Trophoblast cell (in vitro differentiated cells and primary cell): ENCODE data around the gene SNRNP48.

Source experiments
- DNase-seq, 2 donors: peaks; one replicate each; pipeline ENCODE4 v3.0.0-alpha.2; 2016
- H2AFZ ChIP-seq: 2 replicates; pipeline ENCODE4 v1.6.1; 2013; ENCODE audit warnings: low read length, moderate library complexity, mild to moderate bottlenecking; ENCODE audit not compliant: insufficient read depth, poor library complexity
- H2AK5ac ChIP-seq: 2 replicates; pipeline ENCODE4 v1.6.1; 2013; ENCODE audit warnings: mild to moderate bottlenecking, low read length
- H2BK120ac ChIP-seq: 2 replicates; pipeline ENCODE4 v1.6.1; 2013; ENCODE audit warnings: low read length, mild to moderate bottlenecking, moderate library complexity; ENCODE audit not compliant: insufficient read depth, poor library complexity
- H2BK12ac ChIP-seq: 2 replicates; pipeline ENCODE4 v1.6.1; 2013; ENCODE audit warnings: mild to moderate bottlenecking, low read length, moderate library complexity
- H2BK5ac ChIP-seq: 2 replicates; pipeline ENCODE4 v1.6.1; 2013; ENCODE audit warnings: low read length, low read depth, moderate library complexity, mild to moderate bottlenecking; ENCODE audit not compliant: poor library complexity
- H3K14ac ChIP-seq: 2 replicates; pipeline ENCODE4 v1.6.1; 2013; ENCODE audit warnings: mild to moderate bottlenecking, low read length
- H3K18ac ChIP-seq: 2 replicates; pipeline ENCODE4 v1.6.1; 2013; ENCODE audit warnings: mild to moderate bottlenecking, low read length
- H3K23ac ChIP-seq: 2 replicates; pipeline ENCODE4 v1.6.1; 2013; ENCODE audit warnings: low read length
- H3K27ac ChIP-seq: 2 replicates; pipeline ENCODE4 v1.5.1; 2013; ENCODE audit warnings: low read depth, mild to moderate bottlenecking, inconsistent platforms, low read length, moderate library complexity
- H3K27me3 ChIP-seq: 2 replicates; pipeline ENCODE4 v1.6.1; 2013; ENCODE audit warnings: inconsistent platforms, mild to moderate bottlenecking, low read length, moderate library complexity; ENCODE audit not compliant: insufficient read depth
- H3K36me3 ChIP-seq, 2 experiments: 1 replicate in 1 of 2; 2 replicates in 1 of 2; pipeline ENCODE4 v1.6.1; 2013; ENCODE audit warnings: low read length in 2 of 2, mild to moderate bottlenecking in 2 of 2, moderate library complexity in 1 of 2; ENCODE audit not compliant: insufficient read depth in 2 of 2, control insufficient read depth in 1 of 2
- H3K4ac ChIP-seq: 2 replicates; pipeline ENCODE4 v1.6.1; 2013; ENCODE audit warnings: low read depth, mild to moderate bottlenecking, low read length, moderate library complexity
- H3K4me1 ChIP-seq, 2 experiments: 1 replicate in 1 of 2; 2 replicates in 1 of 2; pipeline ENCODE4 v1.6.1; 2013; ENCODE audit warnings: low read length in 2 of 2, mild to moderate bottlenecking in 2 of 2, moderate library complexity in 1 of 2; ENCODE audit not compliant: insufficient read depth in 2 of 2, control insufficient read depth in 1 of 2
- H3K4me2 ChIP-seq: 2 replicates; pipeline ENCODE4 v1.6.1; 2013; ENCODE audit warnings: inconsistent platforms, mild to moderate bottlenecking, low read length, moderate library complexity
- H3K4me3 ChIP-seq: 2 replicates; pipeline ENCODE4 v1.5.1; 2013; ENCODE audit warnings: mild to moderate bottlenecking, low read depth, low read length, inconsistent platforms
- H3K79me1 ChIP-seq: one replicate; pipeline ENCODE4 v1.6.1; 2013; ENCODE audit warnings: low read length
- H3K79me2 ChIP-seq: 2 replicates; pipeline ENCODE4 v1.6.1; 2013; ENCODE audit warnings: low read length, mild to moderate bottlenecking; ENCODE audit not compliant: control insufficient read depth, insufficient read depth, poor library complexity
- H3K9ac ChIP-seq: 2 replicates; pipeline ENCODE4 v1.6.1; 2013; ENCODE audit warnings: mild to moderate bottlenecking, low read length
- H3K9me3 ChIP-seq: 2 replicates; pipeline ENCODE4 v1.6.1; 2013; ENCODE audit warnings: low read depth, mild to moderate bottlenecking, control low read depth, inconsistent platforms, low read length; ENCODE audit not compliant: insufficient read depth
- H4K12ac ChIP-seq: 2 replicates; pipeline ENCODE4 v1.6.1; 2013; ENCODE audit warnings: low read depth, mild to moderate bottlenecking, low read length, moderate library complexity
- H4K8ac ChIP-seq: 2 replicates; pipeline ENCODE4 v1.6.1; 2013; ENCODE audit warnings: low read depth, mild to moderate bottlenecking, low read length, moderate library complexity
- H4K91ac ChIP-seq: one replicate; pipeline ENCODE4 v1.6.1; 2013; ENCODE audit warnings: low read depth, mild to moderate bottlenecking, low read length, moderate library complexity
- WGBS: extraction: QIAGEN DNeasy Blood & Tissue Kit; methylation state at CpG from one replicate; pipeline ENCODE4 v1.1.7; 2013; ENCODE audit warnings: missing lambda C conversion rate; ENCODE audit not compliant: insufficient read length, insufficient coverage; ENCODE audit errors: extremely low coverage; 5-methylcytosine and 5-hydroxymethylcytosine counted together

SNRNP48 gene

DNA sequence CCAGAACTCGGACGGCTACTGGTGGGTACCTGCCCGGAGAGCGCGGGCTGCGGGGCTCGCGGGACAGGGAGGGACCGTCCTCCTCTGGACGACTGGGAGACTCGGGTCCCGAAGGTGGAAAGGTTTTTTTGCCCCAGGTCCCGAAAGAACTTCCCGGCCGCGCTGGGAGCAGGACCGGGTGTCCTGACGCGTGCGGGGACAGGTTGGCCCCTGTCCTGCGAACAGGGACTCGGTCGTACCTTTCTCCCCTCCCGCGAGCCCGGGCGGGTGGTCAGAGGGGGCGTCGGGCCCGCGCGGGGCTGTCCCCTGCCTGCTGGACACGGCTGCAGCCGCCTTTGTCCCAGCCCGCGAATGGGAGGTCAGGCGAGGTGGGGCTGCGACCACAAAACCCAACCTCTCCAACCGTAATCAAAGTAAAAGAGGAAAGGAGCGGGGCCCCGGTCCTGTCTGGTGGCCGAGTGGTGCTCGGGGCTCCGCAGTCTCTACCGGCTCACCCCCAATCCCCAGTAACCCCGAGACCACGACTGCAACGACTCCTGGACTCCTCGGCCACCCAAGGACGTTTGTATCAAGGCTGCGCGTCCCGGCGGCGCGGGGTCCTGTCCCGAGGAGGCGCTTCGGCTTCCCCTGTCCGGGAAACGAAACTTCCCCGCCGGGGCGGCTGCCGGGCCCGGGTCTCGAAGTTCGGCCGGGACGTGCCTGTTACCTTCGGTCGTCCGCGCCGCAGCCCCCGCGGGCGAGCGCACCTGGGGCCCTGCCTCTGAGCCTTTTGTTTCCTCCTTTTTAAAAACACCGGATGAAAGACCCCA, 47.7 kb upstream of the SNRNP48 start:
- Histone ChIP-seq H2BK120ac (peak overlapping the region; percentile 49), H3K27me3 (no peaks in the 10 kb centered on the region), H4K8ac (peak overlapping the region; percentile 73), H3K36me3 (peaks cover under 1% of the 10 kb centered on the region in 2 experiments), H3K9me3 (no peaks in the 10 kb centered on the region), H2AK5ac (peak overlapping the region; percentile 45), H3K23ac (no peak overlapping the region), H3K4me1 (peaks cover 16 to 18% of the 10 kb centered on the region in 2 experiments), H3K9ac (peak overlapping the region; percentile 95), H3K79me2 (peaks cover 34% of the 10 kb centered on the region), H3K4ac (peak overlapping the region; percentile 41), H2BK5ac (peak overlapping the region; percentile 56), H3K4me3 (peak overlapping the region; percentile 93), H3K14ac (peak overlapping the region; percentile 91), H3K18ac (peak overlapping the region; percentile 97), H2AFZ (peak overlapping the region; percentile 33), H3K27ac (peak overlapping the region; percentile 96), H3K79me1 (peaks cover 24% of the 10 kb centered on the region), H4K91ac (peak overlapping the region; percentile 76), H3K4me2 (peak overlapping the region; percentile 60), H2BK12ac (peak overlapping the region; percentile 70), H4K12ac (peak overlapping the region; percentile 83)
- no CpG with 5 or more reads among the region's 80 CpGs for WGBS
- peak; percentile 7 to 43 for DNase-seq

DNA sequence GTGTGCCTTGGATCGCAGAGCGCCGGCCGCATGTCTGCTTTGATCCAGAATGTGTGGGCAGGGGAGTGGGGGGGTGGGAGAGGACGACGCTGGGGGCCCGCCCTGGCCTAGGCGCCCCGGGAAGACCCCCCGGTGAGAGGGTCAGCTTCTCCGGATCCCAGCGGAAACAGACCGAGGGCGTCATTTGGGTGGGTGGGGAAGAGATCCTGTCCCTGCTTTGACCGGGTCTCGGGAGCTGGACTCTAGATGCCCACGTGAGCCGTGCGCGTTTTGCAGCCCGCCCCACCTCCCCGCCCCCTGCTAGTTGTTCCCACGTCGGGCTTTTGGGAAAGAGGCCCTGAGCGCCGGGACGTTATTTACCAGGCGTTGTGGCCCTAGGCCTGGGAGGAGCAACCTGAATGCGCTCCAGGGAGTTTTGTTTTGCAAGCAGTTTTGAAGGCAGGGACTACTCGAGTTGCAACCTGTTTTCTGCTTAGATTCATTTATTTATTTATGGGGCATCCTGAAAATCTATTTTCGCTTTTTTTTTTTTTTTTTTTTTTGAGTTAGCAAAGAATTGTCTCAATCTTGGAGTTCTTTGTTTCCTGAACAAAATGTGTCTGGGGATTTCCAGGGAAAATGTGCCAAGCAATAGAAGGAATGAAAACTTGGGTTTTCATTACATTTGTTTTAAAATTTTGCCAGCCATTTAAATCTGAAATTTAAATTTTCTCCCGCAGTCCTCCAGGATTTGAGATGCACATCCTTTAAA, 46.9 kb upstream of the SNRNP48 start:
- peak; percentile 95 to 96 for DNase-seq
- H2AK5ac ChIP-seq: peak overlapping the region; percentile 45
- H3K79me1 ChIP-seq: peaks cover 24% of the 10 kb centered on the region
- H3K4me1 ChIP-seq: peaks cover 17 to 18% of the 10 kb centered on the region in 2 experiments
- no CpG with 5 or more reads among the region's 32 CpGs for WGBS
- no peaks in the 10 kb centered on the region for H3K9me3 ChIP-seq
- H3K18ac ChIP-seq: peak overlapping the region; percentile 97
- no peak overlapping the region for H2BK12ac ChIP-seq
- peak overlapping the region; percentile 33 for H2AFZ ChIP-seq
- H3K4ac ChIP-seq: peak overlapping the region; percentile 41
- H3K27me3 ChIP-seq: no peaks in the 10 kb centered on the region
- peak overlapping the region; percentile 96 for H3K27ac ChIP-seq
- H3K23ac ChIP-seq: no peak overlapping the region
- H4K8ac ChIP-seq: peak overlapping the region; percentile 73
- H3K79me2 ChIP-seq: peaks cover 35% of the 10 kb centered on the region
- peak overlapping the region; percentile 95 for H3K9ac ChIP-seq
- H3K4me2 ChIP-seq: peak overlapping the region; percentile 60
- H4K12ac ChIP-seq: peak overlapping the region; percentile 83
- peak overlapping the region; percentile 91 for H3K14ac ChIP-seq
- peak overlapping the region; percentile 76 for H4K91ac ChIP-seq
- peak overlapping the region; percentile 56 for H2BK5ac ChIP-seq
- H2BK120ac ChIP-seq: peak overlapping the region; percentile 49
- peak overlapping the region; percentile 93 for H3K4me3 ChIP-seq
- peaks cover 2 to 3% of the 10 kb centered on the region in 2 experiments for H3K36me3 ChIP-seq

DNA sequence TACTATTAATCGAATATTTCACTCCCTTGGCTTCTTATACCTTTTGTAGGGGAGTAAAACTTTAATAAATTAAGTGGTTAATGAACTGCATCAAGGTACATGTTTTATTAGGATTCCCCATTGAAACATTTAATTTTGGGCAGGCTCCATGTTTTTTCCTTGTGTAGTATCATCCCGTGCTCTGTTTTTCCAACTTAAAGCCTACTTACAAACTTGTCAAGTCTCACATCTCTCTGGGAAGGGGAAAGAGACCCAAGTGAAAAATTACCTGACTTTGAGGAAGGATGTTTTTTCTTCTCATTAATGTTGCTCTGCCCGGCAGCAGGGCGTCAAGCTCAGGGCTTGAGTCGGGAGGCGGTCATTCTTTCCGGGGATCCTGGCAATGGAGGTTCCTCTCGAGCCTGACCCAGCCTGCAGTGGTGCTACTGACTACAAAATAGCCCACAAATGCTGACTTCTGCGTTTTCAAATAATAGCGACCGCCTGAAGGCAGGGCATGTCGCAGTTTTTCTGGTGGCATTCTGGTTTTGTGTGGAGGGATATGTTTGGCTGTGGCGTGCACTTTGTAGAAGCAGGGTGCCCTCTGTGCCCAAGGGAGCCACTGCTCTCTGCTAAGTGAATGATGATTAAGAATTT, 46.1 kb upstream of the SNRNP48 start:
- Histone ChIP-seq H2BK5ac (no peak overlapping the region), H3K36me3 (peaks cover 5 to 6% of the 10 kb centered on the region in 2 experiments), H2BK120ac (no peak overlapping the region), H2AFZ (no peak overlapping the region), H3K18ac (peak overlapping the region; percentile 75), H3K4me3 (peak overlapping the region; percentile 61), H3K4me2 (peak overlapping the region; percentile 67), H2BK12ac (no peak overlapping the region), H4K12ac (no peak overlapping the region), H3K79me2 (peaks cover 42% of the 10 kb centered on the region), H3K27me3 (no peaks in the 10 kb centered on the region), H3K27ac (no peak overlapping the region), H3K4me1 (peaks cover 18 to 21% of the 10 kb centered on the region in 2 experiments), H3K9me3 (no peaks in the 10 kb centered on the region), H3K79me1 (peaks cover 24% of the 10 kb centered on the region), H3K23ac (peak overlapping the region; percentile 74), H3K14ac (peak overlapping the region; percentile 28), H4K91ac (no peak overlapping the region), H2AK5ac (no peak overlapping the region), H3K4ac (peak overlapping the region; percentile 89), H3K9ac (peak overlapping the region; percentile 3), H4K8ac (no peak overlapping the region)
- peak in 1 of 2 donors; percentile 24 for DNase-seq
- no CpG with 5 or more reads among the region's 13 CpGs for WGBS

DNA sequence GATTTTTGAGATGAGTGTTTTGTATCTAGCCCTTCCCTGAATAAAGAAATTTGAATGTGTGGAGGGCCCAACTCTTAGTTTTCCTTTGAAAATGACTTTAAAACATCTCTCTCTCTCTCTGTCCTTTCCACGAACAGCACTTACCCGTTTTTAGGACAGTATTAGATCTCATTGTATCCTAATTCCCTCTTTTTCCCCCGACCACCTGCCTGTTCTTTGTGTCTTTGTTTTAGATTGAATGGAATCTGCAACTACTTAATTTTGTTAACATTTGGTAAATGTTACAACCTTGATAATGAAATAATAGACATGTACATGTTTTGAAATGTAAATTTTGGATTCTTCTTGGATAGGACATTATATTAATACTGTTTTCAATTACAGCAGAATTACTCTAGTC, 45.4 kb upstream of the SNRNP48 start:
- Histone ChIP-seq H4K12ac (no peak overlapping the region), H3K23ac (no peak overlapping the region), H3K4me3 (no peak overlapping the region), H3K36me3 (peaks cover 5 to 6% of the 10 kb centered on the region in 2 experiments), H3K4ac (peak overlapping the region; percentile 50), H3K4me2 (no peak overlapping the region), H3K27ac (no peak overlapping the region), H2BK12ac (no peak overlapping the region), H3K4me1 (peaks cover 18 to 21% of the 10 kb centered on the region in 2 experiments), H2BK120ac (no peak overlapping the region), H3K79me2 (peaks cover 42% of the 10 kb centered on the region), H2AFZ (no peak overlapping the region), H2BK5ac (no peak overlapping the region), H4K8ac (no peak overlapping the region), H3K14ac (no peak overlapping the region), H4K91ac (no peak overlapping the region), H3K27me3 (no peaks in the 10 kb centered on the region), H3K9me3 (no peaks in the 10 kb centered on the region), H3K18ac (no peak overlapping the region), H2AK5ac (no peak overlapping the region), H3K9ac (no peak overlapping the region), H3K79me1 (peaks cover 24% of the 10 kb centered on the region)
- WGBS: no CpG with 5 or more reads among the region's 3 CpGs
- no peak for DNase-seq
